GM19438 (cell line): ENCODE measurements around the gene TUT7.
"Not testable (repeated sequence)": the region's sequence is repeated elsewhere in the genome, so short reads cannot be mapped to it uniquely, and the experiment has no call there.

Experiments used
- ATAC-seq: cut with Tn5 transposase; IDR thresholded peaks from one replicate; pipeline ENCODE4 v1.9.1; 2021; ENCODE audit warnings: low read depth; ENCODE audit not compliant: unreplicated experiment

Gene TUT7, protein sequence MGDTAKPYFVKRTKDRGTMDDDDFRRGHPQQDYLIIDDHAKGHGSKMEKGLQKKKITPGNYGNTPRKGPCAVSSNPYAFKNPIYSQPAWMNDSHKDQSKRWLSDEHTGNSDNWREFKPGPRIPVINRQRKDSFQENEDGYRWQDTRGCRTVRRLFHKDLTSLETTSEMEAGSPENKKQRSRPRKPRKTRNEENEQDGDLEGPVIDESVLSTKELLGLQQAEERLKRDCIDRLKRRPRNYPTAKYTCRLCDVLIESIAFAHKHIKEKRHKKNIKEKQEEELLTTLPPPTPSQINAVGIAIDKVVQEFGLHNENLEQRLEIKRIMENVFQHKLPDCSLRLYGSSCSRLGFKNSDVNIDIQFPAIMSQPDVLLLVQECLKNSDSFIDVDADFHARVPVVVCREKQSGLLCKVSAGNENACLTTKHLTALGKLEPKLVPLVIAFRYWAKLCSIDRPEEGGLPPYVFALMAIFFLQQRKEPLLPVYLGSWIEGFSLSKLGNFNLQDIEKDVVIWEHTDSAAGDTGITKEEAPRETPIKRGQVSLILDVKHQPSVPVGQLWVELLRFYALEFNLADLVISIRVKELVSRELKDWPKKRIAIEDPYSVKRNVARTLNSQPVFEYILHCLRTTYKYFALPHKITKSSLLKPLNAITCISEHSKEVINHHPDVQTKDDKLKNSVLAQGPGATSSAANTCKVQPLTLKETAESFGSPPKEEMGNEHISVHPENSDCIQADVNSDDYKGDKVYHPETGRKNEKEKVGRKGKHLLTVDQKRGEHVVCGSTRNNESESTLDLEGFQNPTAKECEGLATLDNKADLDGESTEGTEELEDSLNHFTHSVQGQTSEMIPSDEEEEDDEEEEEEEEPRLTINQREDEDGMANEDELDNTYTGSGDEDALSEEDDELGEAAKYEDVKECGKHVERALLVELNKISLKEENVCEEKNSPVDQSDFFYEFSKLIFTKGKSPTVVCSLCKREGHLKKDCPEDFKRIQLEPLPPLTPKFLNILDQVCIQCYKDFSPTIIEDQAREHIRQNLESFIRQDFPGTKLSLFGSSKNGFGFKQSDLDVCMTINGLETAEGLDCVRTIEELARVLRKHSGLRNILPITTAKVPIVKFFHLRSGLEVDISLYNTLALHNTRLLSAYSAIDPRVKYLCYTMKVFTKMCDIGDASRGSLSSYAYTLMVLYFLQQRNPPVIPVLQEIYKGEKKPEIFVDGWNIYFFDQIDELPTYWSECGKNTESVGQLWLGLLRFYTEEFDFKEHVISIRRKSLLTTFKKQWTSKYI (N-terminal part only)

DNA sequence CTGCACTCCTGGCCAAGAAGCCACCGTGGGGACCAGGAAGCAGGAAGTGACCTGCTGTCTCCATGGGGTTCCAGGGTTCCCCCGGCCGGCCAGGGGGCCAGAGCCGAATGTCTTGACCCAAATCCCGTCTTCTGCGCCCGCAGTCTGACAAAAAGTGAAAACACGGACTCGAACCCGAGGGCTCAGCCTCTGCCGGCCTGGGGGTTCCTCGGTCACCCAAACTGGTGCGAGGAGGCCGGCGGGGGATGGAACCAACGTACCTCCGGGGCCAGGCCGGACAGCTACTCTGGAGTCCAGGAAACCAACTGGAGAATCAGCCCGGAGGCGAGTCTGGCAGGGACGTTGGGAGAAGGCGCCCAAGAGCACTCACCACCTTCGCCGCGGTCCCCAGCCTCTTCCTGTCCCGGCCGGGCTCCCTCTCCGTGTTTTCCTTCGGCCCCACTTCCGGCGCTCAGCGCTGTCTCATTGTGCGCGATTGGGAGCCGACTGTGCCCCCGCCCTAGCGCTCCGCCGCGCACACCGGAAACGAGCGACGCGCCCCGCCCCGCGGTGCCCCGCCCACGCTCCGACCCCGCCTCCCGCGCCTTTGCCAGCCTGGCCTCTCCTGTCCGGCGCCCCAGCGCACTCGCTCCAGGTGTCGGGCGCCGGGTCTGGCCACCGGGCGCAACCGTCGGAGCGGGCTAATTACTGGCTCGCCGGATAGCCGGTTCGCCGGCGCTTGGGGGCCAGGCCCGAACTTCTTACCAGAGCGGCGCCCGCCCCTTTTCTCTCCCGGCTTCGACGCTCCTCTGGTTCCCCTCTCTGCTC lies at the start of gene TUT7:
Gene TUT7, minus strand, starts transcription at position 400 of the 807 bp plus-strand sequence. CDS start 1,211 bp downstream, outside the sequence.
- ATAC-seq = peak; percentile 73

DNA sequence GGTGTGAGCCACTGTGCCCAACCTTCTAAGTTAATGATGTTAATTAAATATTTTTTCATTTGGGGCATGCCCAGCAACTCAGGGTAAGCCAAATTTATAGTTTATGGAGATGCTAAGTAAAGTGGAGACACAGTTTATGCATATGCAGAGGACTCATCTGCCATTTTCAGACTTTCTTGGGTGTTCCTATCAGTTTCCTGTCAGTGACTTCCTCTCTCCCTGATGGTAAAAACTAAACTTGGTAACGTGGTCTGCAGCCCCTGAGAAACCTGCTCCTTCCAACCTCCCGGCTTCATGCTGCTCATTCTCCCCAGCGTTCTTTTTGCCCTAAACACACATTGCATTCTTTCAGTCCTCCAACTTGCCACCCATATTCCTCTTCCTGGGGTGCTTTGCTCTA lies 48.4 kb upstream of the TUT7 start:
- ATAC-seq = no peak

DNA sequence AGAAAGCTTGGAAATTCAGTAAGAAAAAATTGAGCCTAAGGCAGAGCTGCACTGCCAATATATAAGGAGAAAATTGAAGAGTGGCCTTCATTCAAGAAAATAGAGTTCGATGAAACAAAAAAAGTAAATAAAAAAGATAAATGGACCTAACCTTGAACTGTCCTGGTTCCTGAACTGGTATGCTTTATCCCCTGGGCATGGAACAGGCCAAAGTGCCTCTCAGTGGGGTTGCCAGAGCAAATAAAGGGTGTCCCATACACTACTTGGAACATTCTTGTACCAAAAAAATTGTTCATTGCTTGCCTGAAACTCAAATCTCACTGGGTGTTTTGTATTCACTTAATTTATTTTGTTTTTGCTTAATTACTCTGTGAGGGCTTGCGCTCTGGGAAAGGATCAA lies 42.2 kb upstream of the TUT7 start:
- no peak for ATAC-seq

DNA sequence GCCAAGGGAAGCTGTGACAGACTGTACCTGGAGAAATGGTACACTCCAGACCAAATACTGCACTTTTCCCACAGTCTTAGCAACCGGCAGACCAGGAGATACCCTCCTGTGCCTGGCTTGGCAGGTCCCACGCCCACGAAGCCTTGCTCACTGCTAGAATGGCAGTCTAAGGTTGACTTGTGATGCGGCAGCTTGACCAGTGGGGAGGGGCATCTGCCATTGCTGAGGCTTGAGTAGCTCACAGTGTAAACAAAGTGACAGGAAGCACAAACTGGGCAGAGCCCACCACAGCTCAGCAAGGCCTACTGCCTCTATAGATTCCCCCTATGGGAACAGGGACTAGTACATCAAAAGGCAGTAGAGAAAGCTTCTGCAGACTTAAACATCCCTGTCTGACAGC lies 36.0 kb upstream of the TUT7 start:
- ATAC-seq = not testable (repeated sequence)

DNA sequence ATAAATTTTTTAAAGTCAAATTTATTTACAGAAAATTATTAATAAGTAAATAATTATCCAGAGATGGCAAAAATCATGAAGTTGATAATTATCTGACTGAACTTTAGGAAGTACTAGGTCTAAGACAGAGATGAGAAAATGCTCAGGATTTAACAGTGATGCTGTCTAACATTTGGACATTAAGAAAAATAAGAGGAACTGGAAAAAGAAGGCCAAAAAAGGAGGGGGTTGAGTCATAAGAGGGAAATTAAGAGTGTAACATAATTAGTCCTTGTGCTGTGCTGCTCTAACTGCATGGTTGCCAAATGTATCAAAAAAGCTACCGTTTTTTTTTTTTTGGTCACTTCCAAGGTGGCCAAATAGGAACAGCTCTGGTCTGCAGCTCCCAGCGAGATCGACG lies 35.4 kb upstream of the TUT7 start:
- ATAC-seq = no peak

DNA sequence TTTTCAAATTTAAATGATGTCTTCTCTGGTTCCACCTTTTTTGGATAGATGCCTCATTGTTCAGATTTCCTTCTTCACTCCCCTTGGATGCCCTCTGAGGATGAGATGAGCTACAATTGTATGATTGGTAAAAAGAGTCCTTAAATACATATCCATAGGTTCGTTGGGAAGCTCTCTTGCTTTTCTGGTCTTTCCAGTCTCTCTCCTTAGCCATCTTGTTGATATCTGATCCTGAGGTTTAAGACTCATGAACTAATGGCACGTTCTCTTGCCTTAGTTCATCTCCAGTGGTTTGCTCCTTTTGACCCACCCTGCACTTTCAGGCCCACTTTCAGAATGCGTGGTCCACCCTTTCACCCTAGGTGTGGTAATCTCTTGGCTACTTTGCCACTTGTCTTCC lies 33.2 kb upstream of the TUT7 start:
- no peak for ATAC-seq

DNA sequence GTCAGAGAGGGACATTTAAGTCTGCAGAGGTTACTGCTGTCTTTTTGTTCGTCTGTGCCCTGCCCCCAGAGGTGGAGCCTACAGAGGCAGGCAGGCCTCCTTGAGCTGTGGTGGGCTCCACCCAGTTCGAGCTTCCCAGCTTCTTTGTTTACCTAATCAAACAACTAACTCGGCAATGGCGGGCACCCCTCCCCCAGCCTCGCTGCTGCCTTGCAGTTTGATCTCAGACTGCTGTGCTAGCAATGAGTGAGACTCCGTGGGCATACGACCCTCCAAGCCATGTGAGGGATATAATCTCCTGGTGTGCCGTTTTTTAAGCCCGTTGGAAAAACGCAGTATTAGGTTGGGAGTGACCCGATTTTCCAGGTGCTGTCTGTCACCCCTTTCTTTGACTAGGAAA lies 28.8 kb upstream of the TUT7 start:
- ATAC-seq = not testable (repeated sequence)

DNA sequence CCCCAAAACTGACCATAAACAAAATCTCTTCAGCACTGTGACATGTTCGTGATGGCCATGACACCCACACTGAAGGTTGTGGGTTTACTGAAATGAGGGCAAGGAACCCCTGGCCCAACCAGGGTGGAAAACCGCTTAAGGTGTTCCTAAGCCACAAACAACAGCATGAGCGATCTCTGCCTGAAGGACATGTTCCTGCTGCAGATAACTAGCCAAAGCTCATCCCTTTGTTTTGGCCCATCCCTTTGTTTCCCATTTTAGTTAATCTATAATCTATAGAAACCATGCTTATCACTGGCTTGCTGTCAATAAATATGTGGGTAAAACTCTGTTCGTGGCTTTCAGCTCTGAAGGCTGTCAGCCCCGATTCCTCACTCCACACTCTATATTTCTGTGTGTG lies 21.8 kb upstream of the TUT7 start:
- no peak for ATAC-seq

DNA sequence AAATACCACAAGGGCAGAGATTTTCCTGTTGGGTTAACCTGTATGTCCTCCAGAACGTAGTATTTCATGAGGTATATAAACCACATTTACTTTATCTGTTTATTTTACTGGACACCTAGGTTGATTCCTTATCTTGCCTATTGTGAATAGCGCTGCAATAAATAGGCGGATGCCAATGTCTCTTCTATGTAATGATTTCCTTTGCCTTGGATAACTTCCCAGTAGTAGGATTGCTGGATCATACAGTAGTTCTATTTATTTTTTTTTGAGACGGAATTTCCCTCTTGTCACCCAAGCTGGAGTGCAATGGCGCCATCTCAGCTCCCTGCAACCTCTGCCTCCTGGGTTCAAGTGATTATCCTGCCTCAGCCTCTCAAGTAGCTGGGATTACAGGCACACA lies 15.6 kb upstream of the TUT7 start:
- ATAC-seq = no peak

DNA sequence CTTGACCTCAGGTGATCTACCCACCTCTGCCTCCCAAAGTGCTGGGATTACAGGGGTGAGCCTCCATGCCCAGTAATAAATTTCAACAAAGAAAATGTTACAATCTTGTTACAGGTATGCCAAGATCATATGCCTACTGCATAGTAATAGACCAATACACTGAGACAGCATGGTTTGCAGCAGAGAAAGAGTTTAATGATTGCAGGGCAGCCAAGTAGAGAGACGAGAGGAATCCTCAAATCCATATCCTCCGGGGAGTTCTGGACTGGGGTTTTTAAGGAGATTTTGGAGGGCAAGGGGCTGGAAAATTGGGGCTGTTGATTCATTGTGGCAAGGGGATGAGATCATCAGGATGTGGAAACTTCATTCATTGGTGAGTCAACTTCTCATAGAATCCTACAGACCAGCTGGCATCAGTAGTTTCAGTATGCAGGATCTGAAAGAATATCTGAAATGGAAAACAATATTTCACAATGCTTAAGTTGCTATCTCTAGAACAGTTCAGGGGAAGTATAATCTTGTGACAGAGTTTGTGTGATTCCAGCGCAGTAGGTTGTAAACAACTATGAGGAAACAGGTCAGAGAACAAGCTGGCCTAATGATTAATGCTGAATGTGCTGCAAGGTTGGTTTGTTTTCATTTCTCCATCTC lies 14.8 kb upstream of the TUT7 start:
- ATAC-seq = no peak

DNA sequence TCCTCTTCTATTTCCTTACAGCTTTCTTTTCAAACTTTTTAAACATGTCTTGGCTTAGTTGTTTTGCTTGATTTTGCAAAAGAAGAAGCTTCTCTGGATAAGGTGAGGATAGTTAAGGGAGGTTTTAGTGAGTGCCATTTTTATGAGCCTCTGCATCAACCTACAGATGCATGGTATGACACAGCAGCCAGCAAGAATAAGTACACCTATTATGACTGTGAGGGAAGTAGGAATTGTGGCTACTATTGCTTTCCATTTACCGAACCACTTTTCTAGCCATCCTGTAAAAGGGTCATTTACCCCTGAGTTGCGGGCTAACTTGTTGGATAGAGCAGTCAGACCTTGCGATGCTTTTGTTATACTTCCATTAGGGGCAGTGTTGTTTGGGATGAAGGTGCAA lies 7.0 kb upstream of the TUT7 start:
- ATAC-seq = no peak

DNA sequence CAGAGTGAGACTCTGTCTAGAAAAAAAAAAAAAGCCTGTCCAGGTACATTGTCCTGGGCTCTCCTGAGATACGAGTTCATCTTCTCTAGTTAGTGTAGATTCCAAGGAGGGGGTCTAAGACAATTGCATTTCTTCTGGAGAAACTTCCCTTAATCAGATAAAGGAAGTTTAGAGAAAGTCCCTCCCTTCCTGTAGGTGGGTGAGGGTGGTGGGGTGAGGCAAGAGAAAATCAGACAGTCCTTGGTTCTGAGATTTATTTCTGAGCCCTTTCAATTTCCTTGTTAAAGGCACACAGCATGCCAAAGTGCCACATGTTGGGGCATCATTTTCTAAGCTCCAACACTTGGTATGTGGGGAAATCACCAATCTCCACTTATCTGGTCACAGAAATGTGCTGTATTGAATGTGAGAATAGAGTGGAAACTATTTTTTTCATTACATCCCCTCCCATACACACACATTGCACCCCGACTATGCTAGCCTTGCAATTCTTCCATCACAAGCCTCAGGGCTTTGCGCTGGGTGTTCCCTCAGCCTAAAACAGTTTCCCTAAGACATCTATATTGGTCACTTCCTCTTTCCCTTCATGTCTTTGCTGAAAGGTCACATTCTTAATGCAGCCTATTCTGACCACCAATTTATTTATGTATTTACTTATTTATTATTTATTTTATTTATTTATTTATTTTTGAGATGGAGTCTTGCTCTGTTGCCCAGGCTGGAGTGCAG lies 5.1 kb upstream of the TUT7 start:
- no peak for ATAC-seq

DNA sequence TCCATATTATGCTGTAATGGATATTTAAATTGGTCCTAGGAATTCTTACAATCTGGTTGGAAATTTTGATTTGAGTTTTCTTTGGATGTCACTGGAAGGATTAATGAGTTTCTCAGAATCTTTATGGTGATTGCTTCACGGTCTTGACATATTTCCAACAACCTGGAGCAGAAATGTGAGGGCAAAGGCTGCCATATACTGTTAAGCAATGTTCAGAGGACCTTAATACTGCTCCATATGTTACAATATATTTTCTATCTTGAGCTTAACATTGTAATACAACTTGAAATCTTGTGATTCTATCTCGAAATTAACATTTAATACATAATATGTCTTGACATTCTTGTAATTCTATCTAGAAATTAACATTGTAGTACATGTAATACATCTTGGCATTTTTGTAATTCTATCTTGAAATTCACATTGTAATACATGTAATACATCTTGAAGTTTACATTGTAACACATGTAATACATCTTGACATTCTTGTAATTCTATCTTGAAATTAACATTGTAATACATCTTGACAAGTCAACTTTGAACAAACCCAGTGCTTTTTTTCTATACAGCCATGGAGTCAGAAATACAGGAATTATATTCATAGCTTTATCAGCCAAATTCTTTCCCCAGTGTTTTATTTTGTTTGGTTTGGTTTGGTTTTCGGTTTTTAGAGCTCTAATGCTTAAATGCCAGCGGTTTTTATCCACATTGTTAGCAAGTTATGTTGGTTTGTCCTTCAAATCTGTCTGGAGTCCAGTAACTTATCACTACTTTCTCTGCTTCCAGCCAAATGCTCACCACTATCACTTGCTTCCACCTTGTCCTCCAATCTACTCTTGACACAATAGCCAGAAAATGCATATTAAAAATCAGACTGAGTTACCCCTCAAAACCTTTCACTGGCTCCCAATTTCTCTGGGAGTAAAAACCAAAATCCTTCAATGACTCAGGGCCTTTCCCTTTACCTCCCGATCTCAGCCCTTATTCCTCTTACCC lies 3.0 kb upstream of the TUT7 start:
- no peak for ATAC-seq

DNA sequence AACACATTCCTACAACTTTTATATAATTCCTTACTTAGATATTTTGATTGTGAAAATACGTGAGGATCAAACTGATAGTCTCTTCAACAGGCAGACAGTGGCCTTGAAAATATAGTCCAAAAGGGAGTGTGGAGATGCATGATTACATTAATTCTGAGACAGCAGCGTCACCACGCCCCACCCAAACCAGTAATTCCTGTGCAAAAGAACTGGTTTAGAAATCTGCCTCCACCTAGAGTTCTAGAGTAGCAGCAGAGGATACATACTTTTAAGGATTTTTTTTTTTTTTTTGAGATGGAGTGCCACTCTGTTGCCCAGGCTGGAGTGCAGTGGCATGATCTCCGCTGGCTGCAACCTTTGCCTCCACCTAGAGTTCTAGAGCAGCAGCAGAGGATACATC lies 1.6 kb upstream of the TUT7 start:
- ATAC-seq = no peak

DNA sequence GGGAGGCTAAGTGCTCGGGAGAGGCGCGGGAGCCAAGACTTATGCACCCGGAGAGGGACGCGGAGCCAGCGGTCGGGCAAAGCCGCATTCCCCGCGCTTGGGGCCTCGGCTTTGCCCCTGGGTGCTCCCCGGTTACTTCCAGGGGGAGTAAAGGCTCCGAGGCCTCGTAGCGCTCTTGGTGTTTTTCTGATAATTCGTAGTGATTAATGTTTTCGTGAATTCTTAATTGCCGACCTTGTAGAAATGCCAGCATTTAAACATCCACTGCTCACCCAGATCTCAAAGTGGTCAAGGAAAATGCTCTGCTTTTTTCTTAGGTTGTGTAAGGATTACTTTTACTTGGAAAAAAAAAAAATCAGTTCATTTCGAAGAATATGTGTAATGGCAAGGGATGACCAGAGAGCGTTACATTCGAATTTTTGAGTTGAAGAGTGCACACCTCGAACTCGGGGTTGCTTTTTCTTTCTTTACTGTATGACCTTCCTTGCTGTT lies 654 bp upstream of the TUT7 start:
- ATAC-seq = no peak

DNA sequence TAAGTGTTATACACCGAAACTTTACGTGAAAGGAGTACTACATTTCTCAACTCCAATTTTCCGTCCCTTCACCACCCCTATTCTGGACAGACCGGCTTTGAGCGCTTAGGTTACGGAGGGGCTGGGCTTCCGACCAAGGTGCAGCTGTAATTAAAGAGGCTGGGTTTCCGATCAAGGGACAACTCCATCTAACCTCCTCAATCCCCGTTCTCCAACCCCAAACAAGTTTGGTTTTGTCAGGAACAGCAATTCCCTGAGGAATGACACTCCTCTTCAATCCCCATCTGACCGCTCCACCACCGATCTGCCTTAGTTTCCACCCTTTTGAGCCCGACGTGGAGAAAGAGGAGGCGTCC lies 577 bp downstream of the TUT7 start:
- ATAC-seq = peak; percentile 12

DNA sequence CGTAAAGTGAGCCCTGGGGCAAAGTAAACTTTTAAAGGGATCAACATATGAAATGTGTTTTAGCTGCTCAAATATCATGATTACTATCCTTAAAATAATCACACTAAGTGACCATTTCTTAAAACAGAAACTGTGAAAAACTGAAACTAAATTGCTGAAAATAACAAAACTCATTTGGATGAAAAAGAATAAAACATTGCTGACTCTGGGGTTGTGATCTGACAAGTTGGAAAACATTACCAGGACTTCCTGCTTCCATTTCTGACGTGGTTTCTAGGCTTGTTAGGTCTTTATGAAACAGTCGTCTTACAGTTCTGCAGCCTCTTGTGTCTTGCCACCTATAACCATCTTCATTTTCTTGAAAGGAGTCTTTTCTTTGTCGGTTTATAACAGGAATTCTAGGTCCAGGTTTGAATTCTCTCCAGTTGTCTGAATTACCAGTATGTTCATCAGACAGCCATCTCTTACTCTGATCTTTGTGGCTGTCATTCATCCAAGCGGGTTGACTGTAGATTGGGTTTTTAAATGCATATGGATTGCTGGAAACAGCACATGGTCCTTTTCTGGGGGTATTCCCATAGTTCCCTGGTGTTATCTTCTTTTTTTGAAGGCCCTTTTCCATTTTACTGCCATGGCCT lies 1.7 kb downstream of the TUT7 start:
- ATAC-seq = no peak
